Body of pancreas (tissue), 4 donors: ENCODE measurements around the gene SEMA4C. TPM values are rescaled to one million over a fixed set of nuclear protein-coding genes. Genes with fewer than 3 reads are reported as not detected.
A peak's percentile ranks its signal among the peaks of the same experiment; 100 is the strongest.

ENCODE experiments used
- ATAC-seq: fragments of 150-250 bp; one replicate; pipeline ENCODE4 v1.9.1; 2016
- DNase-seq, 4 donors: peaks; one replicate each; pipeline ENCODE4 v3.0.0-alpha.2; 2019
- H3K27ac ChIP-seq, 4 donors: fragments of 200-600 bp; sonication (generic); 1 replicate in 3 of 4; 2 replicates in 1 of 4; pipeline versions ENCODE4 v1.5.1 to v1.6.1; 2016 to 2019; ENCODE audit warnings: mild to moderate bottlenecking in 1 of 4, mixed read lengths in 1 of 4, moderate library complexity in 1 of 4
- H3K27me3 ChIP-seq, 2 donors: fragments of 200-600 bp; sonication (generic); one replicate each; pipeline ENCODE4 v1.6.0; 2016; ENCODE audit warnings: mild to moderate bottlenecking in 1 of 2
- H3K36me3 ChIP-seq, 2 donors: fragments of 200-600 bp; sonication (generic); replicated peaks in 1 of 2; 2 replicates each; pipeline ENCODE4 v1.5.1; 2016; ENCODE audit warnings: low read depth in 2 of 2; ENCODE audit not compliant: insufficient read depth in 1 of 2
- H3K4me1 ChIP-seq: fragments of 200-600 bp; sonication (generic); one replicate; pipeline ENCODE4 v1.6.0; 2016
- H3K4me3 ChIP-seq, 2 donors: fragments of 200-600 bp; sonication (generic); 1 replicate in 1 of 2; 2 replicates in 1 of 2; pipeline ENCODE4 v1.5.1; 2016 to 2019
- H3K9me3 ChIP-seq, 3 donors: fragments of 200-600 bp; sonication (generic); 1 replicate in 2 of 3; 2 replicates in 1 of 3; pipeline ENCODE4 v1.5.1; 2016
- POLR2A ChIP-seq, 3 donors: fragments of 450-650 bp; IDR thresholded peaks; one replicate each; pipeline ENCODE4 v1.6.1; 2016; ENCODE audit warnings: antibody characterized with exemption in 3 of 3, mild to moderate bottlenecking in 2 of 3
- WGBS, 2 donors: methylation state at CpG; one replicate each; pipeline ENCODE4 v1.1.5; 2017; 5-methylcytosine and 5-hydroxymethylcytosine counted together
- intact Hi-C: fragments of 100-400 bp; cut with DNase I; formaldehyde crosslinking; loops from one replicate; pipeline ENCODE4 v1.15.1; 2023
- total RNA-seq, 2 donors: library from RNA; depleted of rRNA; stranded (reverse); fragments of >200 nt; gene quantifications; one replicate each; pipeline ENCODE4 v1.1.0, GENCODE V29; 2016
- TF ChIP-seq, protein P1 (sequence below), 7 experiments: fragments of 450-650 bp in 4 of 7; fragments of 200-600 bp in 3 of 7; sonication (generic) in 3 of 7; IDR thresholded peaks; one replicate each; pipeline ENCODE4 v1.5.1; 2016 to 2019; ENCODE audit warnings: antibody characterized with exemption in 7 of 7

SEMA4C gene
- total RNA-seq, 2 donors from 2014 or later, result 11.2 to 13.7 TPM

- TF ChIP-seq, protein P1, sequence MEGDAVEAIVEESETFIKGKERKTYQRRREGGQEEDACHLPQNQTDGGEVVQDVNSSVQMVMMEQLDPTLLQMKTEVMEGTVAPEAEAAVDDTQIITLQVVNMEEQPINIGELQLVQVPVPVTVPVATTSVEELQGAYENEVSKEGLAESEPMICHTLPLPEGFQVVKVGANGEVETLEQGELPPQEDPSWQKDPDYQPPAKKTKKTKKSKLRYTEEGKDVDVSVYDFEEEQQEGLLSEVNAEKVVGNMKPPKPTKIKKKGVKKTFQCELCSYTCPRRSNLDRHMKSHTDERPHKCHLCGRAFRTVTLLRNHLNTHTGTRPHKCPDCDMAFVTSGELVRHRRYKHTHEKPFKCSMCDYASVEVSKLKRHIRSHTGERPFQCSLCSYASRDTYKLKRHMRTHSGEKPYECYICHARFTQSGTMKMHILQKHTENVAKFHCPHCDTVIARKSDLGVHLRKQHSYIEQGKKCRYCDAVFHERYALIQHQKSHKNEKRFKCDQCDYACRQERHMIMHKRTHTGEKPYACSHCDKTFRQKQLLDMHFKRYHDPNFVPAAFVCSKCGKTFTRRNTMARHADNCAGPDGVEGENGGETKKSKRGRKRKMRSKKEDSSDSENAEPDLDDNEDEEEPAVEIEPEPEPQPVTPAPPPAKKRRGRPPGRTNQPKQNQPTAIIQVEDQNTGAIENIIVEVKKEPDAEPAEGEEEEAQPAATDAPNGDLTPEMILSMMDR (IDR thresholded peaks at IDR 0.05), result no peak
- no peak for TF ChIP-seq POLR2A (IDR thresholded peaks at IDR 0.05)
- ATAC-seq (peak; percentile 45), DNase-seq (no peak)
These were observed 28.2 kb upstream of the SEMA4C start for GRCh38 chr2:96898135-96898505.

GRCh38 chr2:96897491-96898134 is 27.7 kb upstream of the SEMA4C start:
- Histone ChIP-seq H3K9me3 (no peaks in the 10 kb centered on the region), H3K36me3 (no peaks in the 10 kb centered on the region), H3K4me3 (no peak overlapping the region), H3K27me3 (no peaks in the 10 kb centered on the region), H3K4me1 (no peaks in the 10 kb centered on the region), H3K27ac (no peak overlapping the region)
- DNase-seq (no peak), ATAC-seq (no peak)
- intact Hi-C loops, result no loop called here
- 71 to 73% methylated on average over 11 of the region's 11 CpGs for WGBS, 2 donors
- TF ChIP-seq, protein P1 (IDR thresholded peaks at IDR 0.05), result no peak
- TF ChIP-seq POLR2A (IDR thresholded peaks at IDR 0.05), result no peak

More at GRCh38 chr2:96898135-96898505, 28.2 kb upstream of the SEMA4C start:
- H3K27ac ChIP-seq, result no peak overlapping the region
- no peaks in the 10 kb centered on the region for H3K36me3 ChIP-seq
- H3K4me1 ChIP-seq, result no peaks in the 10 kb centered on the region
- no peaks in the 10 kb centered on the region for H3K27me3 ChIP-seq
- WGBS, 2 donors, result 87 to 90% methylated on average over 3 to 8 of the region's 8 CpGs
- H3K9me3 ChIP-seq, result no peaks in the 10 kb centered on the region
- no peak overlapping the region for H3K4me3 ChIP-seq
- intact Hi-C loops, result no loop called here

DNA sequence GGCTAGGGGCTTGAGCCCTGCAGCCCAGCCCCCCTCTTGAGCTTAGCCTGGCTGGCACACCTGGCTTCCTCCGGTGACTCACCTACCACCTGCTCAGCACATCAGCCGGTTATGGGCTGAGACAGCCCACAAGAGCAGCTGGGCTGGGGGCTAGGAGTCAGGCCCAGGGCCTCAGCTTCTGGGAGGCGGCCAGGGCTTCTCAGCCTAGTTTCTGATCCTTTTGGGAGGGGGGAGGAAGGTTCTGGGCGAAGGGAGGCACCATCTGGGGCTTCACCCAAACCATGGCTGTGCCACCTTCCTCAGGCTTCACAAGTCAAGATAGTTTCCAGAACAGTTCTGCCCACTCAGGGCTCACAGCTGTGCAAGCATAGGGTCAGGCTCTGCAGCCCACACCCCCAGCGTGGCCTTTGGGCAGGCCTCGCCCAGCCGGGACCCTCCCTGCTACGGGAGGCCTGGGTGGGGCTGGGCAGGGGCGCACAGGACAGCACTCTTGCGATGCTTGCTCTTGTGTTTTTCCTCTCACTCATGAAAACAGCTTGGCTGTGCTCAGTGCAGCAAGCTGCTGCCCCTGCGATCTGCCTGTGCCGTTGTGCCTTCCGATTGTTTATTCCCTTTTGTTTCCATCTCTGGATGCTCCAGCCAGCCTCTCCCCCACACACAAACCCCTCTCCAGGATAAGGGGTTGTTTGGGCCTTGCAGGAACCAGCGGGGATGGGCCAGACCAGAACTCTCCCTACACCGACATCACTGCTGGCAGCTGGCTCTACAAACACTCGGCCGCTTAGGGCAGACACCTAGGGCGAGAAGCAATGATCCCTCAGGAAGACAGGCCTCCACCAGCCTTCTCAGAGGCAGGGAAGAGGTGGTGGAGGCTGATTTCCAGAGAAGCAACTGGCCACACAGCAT is 26.1 kb upstream of the SEMA4C start:
- Histone ChIP-seq H3K27ac (peak overlapping the region in 1 of 4 donors; percentile 87), H3K4me1 (no peaks in the 10 kb centered on the region), H3K9me3 (no peaks in the 10 kb centered on the region), H3K4me3 (no peak overlapping the region), H3K27me3 (no peaks in the 10 kb centered on the region), H3K36me3 (no peaks in the 10 kb centered on the region)
- 80 to 89% methylated on average over 8 to 16 of the region's 18 CpGs for WGBS, 2 donors
- DNase-seq (peak in 1 of 4 donors; percentile 93), ATAC-seq (peak; percentile 22)
- TF ChIP-seq, protein P1 (IDR thresholded peaks at IDR 0.05), result no peak
- TF ChIP-seq POLR2A (IDR thresholded peaks at IDR 0.05), result no peak
- intact Hi-C loops, result no loop called here

GRCh38 chr2:96895032-96895745 is 25.3 kb upstream of the SEMA4C start:
- Histone ChIP-seq H3K36me3 (no peaks in the 10 kb centered on the region), H3K27ac (peak overlapping the region in 1 of 4 donors; percentile 87), H3K4me3 (no peak overlapping the region), H3K27me3 (no peaks in the 10 kb centered on the region), H3K4me1 (no peaks in the 10 kb centered on the region), H3K9me3 (no peaks in the 10 kb centered on the region)
- DNase-seq, result no peak
- 71 to 84% methylated on average over 9 to 10 of the region's 10 CpGs for WGBS, 2 donors
- no peak for TF ChIP-seq POLR2A (IDR thresholded peaks at IDR 0.05)
- TF ChIP-seq, protein P1 (IDR thresholded peaks at IDR 0.05), result no peak
- intact Hi-C loops, result no loop called here
- ATAC-seq, result peak; percentile 28
